DND-41 (cell line): ENCODE results near the gene SNX1.

Experiments used
- CTCF ChIP-seq: IDR thresholded peaks from 2 replicates; pipeline ENCODE4 v1.5.1; 2012; ENCODE audit warnings: borderline replicate concordance, low read length, moderate library complexity, mild to moderate bottlenecking; ENCODE audit not compliant: poor library complexity, severe bottlenecking; ENCODE audit errors: extremely low read depth
- EZH2 ChIP-seq: IDR thresholded peaks from 3 replicates; pipeline ENCODE4 v1.6.1; 2012; ENCODE audit warnings: borderline replicate concordance, low read depth, mild to moderate bottlenecking, moderate library complexity, low read length, inconsistent platforms; ENCODE audit not compliant: severe bottlenecking

GRCh38 chr15:64082757-64083156 is 13.0 kb upstream of the SNX1 start:
- TF ChIP-seq CTCF (no peak), EZH2 (no peak)
